ENCODE measurements around the gene MEF2D. TPM values are rescaled to one million over a fixed set of nuclear protein-coding genes. Genes with fewer than 3 reads are reported as not detected.

Gene MEF2D
- total and polyA plus RNA-seq, 8 donors, result 23.8 to 52.8 (median 31.3) TPM

GRCh38 chr1:156418416-156419070 is 82.0 kb downstream of the MEF2D start:
- Histone ChIP-seq H3K36me3 (no peaks in the 10 kb centered on the region), H3K9me3 (no peaks in the 10 kb centered on the region), H3K4me1 (peaks cover 21 to 27% of the 10 kb centered on the region in 2 donors), H3K27me3 (peaks cover 74 to 100% of the 10 kb centered on the region in 2 donors), H3K4me3 (no peak overlapping the region), H3K27ac (no peak overlapping the region)
- intact Hi-C loops (cut with DNase I), result no loop called here
- DNase-seq (no peak), ATAC-seq (no peak)
- TF ChIP-seq CTCF (IDR thresholded peaks at IDR 0.05), result no peak

DNA sequence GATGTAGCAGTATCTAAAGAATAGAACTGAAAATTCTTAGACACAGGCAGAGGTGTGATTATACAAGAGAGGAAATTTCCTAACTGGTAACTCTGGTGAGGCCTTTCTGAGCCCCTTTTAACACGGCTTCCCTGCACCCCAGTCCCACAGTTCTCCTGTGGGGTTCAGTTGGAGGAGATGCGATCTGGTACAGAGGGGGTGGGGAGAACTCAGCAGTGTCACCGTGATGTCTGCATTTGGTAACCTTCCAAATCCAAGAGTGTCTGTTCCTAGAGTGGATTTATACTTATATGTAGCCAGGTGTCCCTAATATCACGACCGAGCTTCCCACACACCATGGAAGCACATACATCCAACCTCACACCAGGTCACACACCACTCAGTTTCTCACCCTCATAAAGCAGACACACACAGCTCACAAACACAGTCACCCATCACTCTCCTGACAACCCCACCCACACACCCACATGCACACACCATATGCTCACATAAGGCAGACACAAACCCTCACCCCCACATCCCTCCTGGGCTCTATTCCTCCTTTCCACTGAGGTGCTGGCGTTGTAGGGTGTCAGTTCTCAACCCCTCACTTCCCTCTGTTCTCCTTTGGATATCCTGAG is 83.1 kb downstream of the MEF2D start:
- no peaks in the 10 kb centered on the region for H3K9me3 ChIP-seq
- intact Hi-C loops (cut with DNase I), result no loop called here
- peaks cover 63 to 100% of the 10 kb centered on the region in 2 donors for H3K27me3 ChIP-seq
- ATAC-seq (no peak), DNase-seq (no peak)
- H3K4me3 ChIP-seq, result no peak overlapping the region
- H3K27ac ChIP-seq, result no peak overlapping the region
- peaks cover 21 to 27% of the 10 kb centered on the region in 2 donors for H3K4me1 ChIP-seq
- no peaks in the 10 kb centered on the region for H3K36me3 ChIP-seq
- TF ChIP-seq CTCF (IDR thresholded peaks at IDR 0.05), result no peak

DNA sequence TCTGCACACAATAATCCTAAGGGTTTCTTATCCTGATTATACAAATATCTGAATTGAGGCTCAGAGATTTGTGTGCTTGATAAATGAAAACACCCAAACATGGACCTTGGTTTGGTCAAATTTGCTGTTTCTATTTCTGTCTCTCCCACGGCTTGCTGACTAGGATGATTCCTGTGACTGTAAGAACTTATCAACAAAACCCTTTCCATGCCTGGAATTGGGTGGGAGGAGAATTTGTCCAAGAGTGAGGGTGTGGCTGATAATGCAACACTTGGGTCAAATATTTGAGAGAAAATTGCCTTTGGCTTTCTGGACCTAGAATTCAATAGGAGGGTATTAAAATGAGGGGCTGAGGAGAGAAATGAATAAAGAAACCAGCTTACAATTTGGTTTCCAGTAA is 83.6 kb downstream of the MEF2D start:
- Histone ChIP-seq H3K9me3 (no peaks in the 10 kb centered on the region), H3K36me3 (no peaks in the 10 kb centered on the region), H3K27ac (no peak overlapping the region), H3K4me1 (peaks cover 21 to 25% of the 10 kb centered on the region in 2 donors), H3K4me3 (no peak overlapping the region), H3K27me3 (peaks cover 58 to 99% of the 10 kb centered on the region in 2 donors)
- no peak for DNase-seq
- no peak for TF ChIP-seq CTCF (IDR thresholded peaks at IDR 0.05)
- ATAC-seq, result no peak
- intact Hi-C loops (cut with DNase I), result no loop called here

- no peak overlapping the region for H3K27ac ChIP-seq
- DNase-seq (no peak), ATAC-seq (no peak)
- no peak for TF ChIP-seq CTCF (IDR thresholded peaks at IDR 0.05)
- no peaks in the 10 kb centered on the region for H3K36me3 ChIP-seq
- H3K9me3 ChIP-seq, result no peaks in the 10 kb centered on the region
- H3K27me3 ChIP-seq, result peaks cover 35 to 99% of the 10 kb centered on the region in 2 donors
- H3K4me1 ChIP-seq, result peaks cover 0 to 1% of the 10 kb centered on the region in 2 donors
- intact Hi-C loops (cut with DNase I), result no loop called here
- H3K4me3 ChIP-seq, result no peak overlapping the region
Observed at GRCh38 chr1:156414461-156415064, 86.0 kb downstream of the MEF2D start.

Small RNAs within 50 kb of the gene (microRNA-seq; reads per million reads assigned to microRNA genes)
- 0 reads per million in 2 donors for gene MIR9-1

Other genes starting within 250 kb of the MEF2D start
- gene SMG5, start 217.9 kb downstream of the MEF2D start, total RNA-seq, result 10 to 100 TPM; 69.1 to 71.1 TPM
- 10 to 100 TPM; 49.5 to 59.4 (median 54.5) TPM for gene SMG5, start 217.9 kb downstream of the MEF2D start, polyA plus RNA-seq (ENCODE audit: insufficient read length in 6 of 6)
- gene TMEM79, start 216.4 kb downstream of the MEF2D start, total RNA-seq, result 1 to 10 TPM; 3.5 to 4.0 TPM
- 10 to 100 TPM in 1 of 6 donors, 1 to 10 TPM in 5; 8.2 to 10.3 (median 9.2) TPM for gene TMEM79, start 216.4 kb downstream of the MEF2D start, polyA plus RNA-seq (ENCODE audit: insufficient read length in 6 of 6)
- gene GLMP, start 205.1 kb downstream of the MEF2D start, total RNA-seq, result 100 to 1,000 TPM in 1 of 2 donors, 10 to 100 TPM in 1; 75.8 to 101 TPM
- 10 to 100 TPM; 37.5 to 41.4 (median 39.5) TPM for gene GLMP, start 205.1 kb downstream of the MEF2D start, polyA plus RNA-seq (ENCODE audit: insufficient read length in 6 of 6)
- not detected for gene VHLL, start 201.5 kb downstream of the MEF2D start, total RNA-seq
- gene VHLL, start 201.5 kb downstream of the MEF2D start, polyA plus RNA-seq (ENCODE audit: insufficient read length in 6 of 6), result not detected
- gene CCT3, start 162.5 kb downstream of the MEF2D start, total RNA-seq, result 100 to 1,000 TPM; 166 to 183 TPM
- gene CCT3, start 162.5 kb downstream of the MEF2D start, polyA plus RNA-seq (ENCODE audit: insufficient read length in 6 of 6), result 100 to 1,000 TPM; 256 to 318 (median 281) TPM
- gene TSACC, start 162.2 kb downstream of the MEF2D start, total RNA-seq, result not detected
- gene TSACC, start 162.2 kb downstream of the MEF2D start, polyA plus RNA-seq (ENCODE audit: insufficient read length in 6 of 6), result 1 to 10 TPM in 1 of 6 donors, under 1 TPM in 5; 0.68 to 1.4 (median 0.84) TPM
- gene RHBG, start 131.6 kb downstream of the MEF2D start, total RNA-seq, result not detected
- 1 to 10 TPM; 2.2 to 4.9 (median 3.5) TPM for gene RHBG, start 131.6 kb downstream of the MEF2D start, polyA plus RNA-seq (ENCODE audit: insufficient read length in 6 of 6)
- 10 to 100 TPM in 1 of 2 donors, 1 to 10 TPM in 1; 2.8 to 10.3 TPM for gene IQGAP3, start 71.8 kb upstream of the MEF2D start, total RNA-seq
- gene IQGAP3, start 71.8 kb upstream of the MEF2D start, polyA plus RNA-seq (ENCODE audit: insufficient read length in 6 of 6), result 10 to 100 TPM; 10.2 to 26.7 (median 15.8) TPM
- not detected for gene TTC24, start 78.9 kb upstream of the MEF2D start, total RNA-seq
- gene TTC24, start 78.9 kb upstream of the MEF2D start, polyA plus RNA-seq (ENCODE audit: insufficient read length in 6 of 6), result under 1 TPM in 4 of 6 donors, not detected in 2; 0.07 to 0.34 (median 0.16) TPM
- gene NAXE, start 91.0 kb upstream of the MEF2D start, total RNA-seq, result 10 to 100 TPM; 77.6 to 81.6 TPM
- 10 to 100 TPM; 49.2 to 60.4 (median 51.5) TPM for gene NAXE, start 91.0 kb upstream of the MEF2D start, polyA plus RNA-seq (ENCODE audit: insufficient read length in 6 of 6)
- gene GPATCH4, start 100.7 kb upstream of the MEF2D start, total RNA-seq, result 10 to 100 TPM; 16.1 to 29.1 TPM
- 10 to 100 TPM; 26.9 to 35.1 (median 29.0) TPM for gene GPATCH4, start 100.7 kb upstream of the MEF2D start, polyA plus RNA-seq (ENCODE audit: insufficient read length in 6 of 6)
- gene HAPLN2, start 118.6 kb upstream of the MEF2D start, total RNA-seq, result under 1 TPM in 1 of 2 donors, not detected in 1; 0.18 TPM
- under 1 TPM; 0.15 to 0.50 (median 0.33) TPM for gene HAPLN2, start 118.6 kb upstream of the MEF2D start, polyA plus RNA-seq (ENCODE audit: insufficient read length in 6 of 6)
- gene BCAN, start 141.3 kb upstream of the MEF2D start, total RNA-seq, result under 1 TPM; 0.34 to 0.35 TPM
- gene BCAN, start 141.3 kb upstream of the MEF2D start, polyA plus RNA-seq (ENCODE audit: insufficient read length in 6 of 6), result under 1 TPM; 0.34 to 0.87 (median 0.75) TPM
- gene NES, start 176.6 kb upstream of the MEF2D start, total RNA-seq, result 10 to 100 TPM; 56.9 to 58.5 TPM
- 10 to 100 TPM; 54.9 to 84.0 (median 71.8) TPM for gene NES, start 176.6 kb upstream of the MEF2D start, polyA plus RNA-seq (ENCODE audit: insufficient read length in 6 of 6)
- 10 to 100 TPM in 1 of 2 donors, 1 to 10 TPM in 1; 2.7 to 23.3 TPM for gene CRABP2, start 204.8 kb upstream of the MEF2D start, total RNA-seq
- 100 to 1,000 TPM in 4 of 6 donors, 10 to 100 TPM in 2; 79.4 to 154 (median 109) TPM for gene CRABP2, start 204.8 kb upstream of the MEF2D start, polyA plus RNA-seq (ENCODE audit: insufficient read length in 6 of 6)
- 10 to 100 TPM; 30.6 to 35.3 TPM for gene METTL25B, start 227.7 kb upstream of the MEF2D start, total RNA-seq
- 10 to 100 TPM; 32.6 to 41.7 (median 35.9) TPM for gene METTL25B, start 227.7 kb upstream of the MEF2D start, polyA plus RNA-seq (ENCODE audit: insufficient read length in 6 of 6)
- gene ISG20L2, start 228.0 kb upstream of the MEF2D start, total RNA-seq, result 10 to 100 TPM; 18.3 to 30.8 TPM
- 10 to 100 TPM; 36.9 to 45.9 (median 43.4) TPM for gene ISG20L2, start 228.0 kb upstream of the MEF2D start, polyA plus RNA-seq (ENCODE audit: insufficient read length in 6 of 6)
- gene MRPL24, start 240.3 kb upstream of the MEF2D start, total RNA-seq, result 10 to 100 TPM; 42.8 to 62.2 TPM
- gene MRPL24, start 240.3 kb upstream of the MEF2D start, polyA plus RNA-seq (ENCODE audit: insufficient read length in 6 of 6), result 10 to 100 TPM; 53.1 to 58.1 (median 55.4) TPM